LNCaP clone FGC (cell line): ENCODE data around the gene RBL2.
A peak's percentile ranks its signal among the peaks of the same experiment; 100 is the strongest.

ENCODE experiments used
- DNase-seq: peaks from one replicate; pipeline ENCODE4 v3.0.0-alpha.2; 2011; ENCODE audit warnings: low read depth
- H3K4me3 ChIP-seq: 2 replicates; pipeline ENCODE4 v1.5.1; 2011; ENCODE audit warnings: mild to moderate bottlenecking, low read depth, low read length, control low read depth
- TF ChIP-seq, protein P1 (sequence below): IDR thresholded peaks from 2 replicates; pipeline ENCODE4 v1.5.1; 2012; ENCODE audit warnings: mild to moderate bottlenecking; ENCODE audit not compliant: control insufficient read depth, insufficient read depth; ENCODE audit errors: extremely low read depth

Gene RBL2

DNA sequence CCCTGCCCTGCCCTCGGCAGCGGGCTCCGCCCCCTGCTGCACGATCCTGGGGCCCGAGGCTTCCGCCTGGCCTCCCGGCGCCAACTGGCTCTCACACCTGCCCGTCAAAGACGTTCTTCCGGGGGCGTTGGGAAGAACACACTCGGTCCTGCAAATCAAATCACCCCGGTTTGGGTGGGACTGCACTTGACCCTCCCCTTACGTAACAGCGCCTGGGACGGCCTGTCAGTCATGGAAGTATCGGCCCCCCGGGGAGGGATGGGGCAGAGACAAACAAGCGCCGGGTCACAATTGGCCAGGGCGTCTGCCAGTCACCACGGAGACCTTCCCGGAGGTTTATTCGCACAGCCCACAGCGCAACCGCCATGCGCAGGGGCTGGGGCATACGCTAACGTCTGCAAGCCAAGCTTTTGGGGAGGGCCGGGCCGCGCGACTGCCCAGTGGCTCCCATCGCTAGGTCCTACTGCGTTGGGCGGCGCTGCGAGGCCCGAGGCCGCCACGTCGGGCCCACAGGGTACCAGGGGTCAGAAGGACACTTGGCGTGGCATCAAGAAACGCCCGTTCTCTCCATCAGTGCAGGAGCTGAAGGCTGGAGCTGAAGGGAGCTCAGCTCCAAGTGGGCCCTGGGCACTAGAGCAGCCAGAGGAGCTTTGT lies 69.1 kb downstream of the RBL2 start:
- peak; percentile 100 for DNase-seq
- H3K4me3 ChIP-seq = peak overlapping the region; percentile 81
- TF ChIP-seq, protein P1, sequence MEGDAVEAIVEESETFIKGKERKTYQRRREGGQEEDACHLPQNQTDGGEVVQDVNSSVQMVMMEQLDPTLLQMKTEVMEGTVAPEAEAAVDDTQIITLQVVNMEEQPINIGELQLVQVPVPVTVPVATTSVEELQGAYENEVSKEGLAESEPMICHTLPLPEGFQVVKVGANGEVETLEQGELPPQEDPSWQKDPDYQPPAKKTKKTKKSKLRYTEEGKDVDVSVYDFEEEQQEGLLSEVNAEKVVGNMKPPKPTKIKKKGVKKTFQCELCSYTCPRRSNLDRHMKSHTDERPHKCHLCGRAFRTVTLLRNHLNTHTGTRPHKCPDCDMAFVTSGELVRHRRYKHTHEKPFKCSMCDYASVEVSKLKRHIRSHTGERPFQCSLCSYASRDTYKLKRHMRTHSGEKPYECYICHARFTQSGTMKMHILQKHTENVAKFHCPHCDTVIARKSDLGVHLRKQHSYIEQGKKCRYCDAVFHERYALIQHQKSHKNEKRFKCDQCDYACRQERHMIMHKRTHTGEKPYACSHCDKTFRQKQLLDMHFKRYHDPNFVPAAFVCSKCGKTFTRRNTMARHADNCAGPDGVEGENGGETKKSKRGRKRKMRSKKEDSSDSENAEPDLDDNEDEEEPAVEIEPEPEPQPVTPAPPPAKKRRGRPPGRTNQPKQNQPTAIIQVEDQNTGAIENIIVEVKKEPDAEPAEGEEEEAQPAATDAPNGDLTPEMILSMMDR = 0 out of 2 replicates have a peak, but pooled peaks have one; percentile 10

DNA sequence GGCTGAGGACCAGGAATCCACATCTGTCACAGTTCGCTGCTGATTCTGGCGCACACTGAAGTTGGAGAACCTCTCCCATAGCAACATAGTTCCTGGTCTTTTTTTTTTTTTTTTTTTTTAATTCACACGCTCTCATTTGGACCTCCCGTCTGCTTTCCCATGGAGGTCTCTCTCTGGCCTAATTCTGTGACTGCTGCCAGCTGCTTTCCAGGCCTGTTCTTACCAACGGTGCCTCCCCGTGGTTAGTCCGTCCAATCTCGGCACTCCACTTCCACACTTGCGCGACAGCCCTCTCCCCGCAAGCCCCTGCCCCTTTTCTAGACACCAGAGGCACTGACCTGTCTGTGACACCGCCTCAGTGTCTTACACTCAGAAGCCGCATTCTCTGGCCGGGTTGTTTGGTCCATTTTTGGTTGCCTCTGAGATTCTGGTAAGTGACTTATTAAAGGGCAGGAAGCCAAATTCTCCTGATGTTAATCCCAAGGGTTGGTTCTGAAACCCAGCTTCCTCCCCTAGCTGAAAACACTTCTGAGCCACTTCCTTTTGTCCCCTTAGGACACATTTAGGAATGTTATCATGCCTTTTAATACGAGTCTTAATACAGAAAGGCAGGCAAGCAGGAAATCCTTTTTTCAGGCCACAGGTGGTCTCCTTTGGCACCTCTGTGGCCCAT lies 69.9 kb downstream of the RBL2 start:
- TF ChIP-seq, protein P1 = 0 out of 2 replicates have a peak, but pooled peaks have one; percentile 1
- H3K4me3 ChIP-seq = peak overlapping the region; percentile 50
- DNase-seq = no peak

DNA sequence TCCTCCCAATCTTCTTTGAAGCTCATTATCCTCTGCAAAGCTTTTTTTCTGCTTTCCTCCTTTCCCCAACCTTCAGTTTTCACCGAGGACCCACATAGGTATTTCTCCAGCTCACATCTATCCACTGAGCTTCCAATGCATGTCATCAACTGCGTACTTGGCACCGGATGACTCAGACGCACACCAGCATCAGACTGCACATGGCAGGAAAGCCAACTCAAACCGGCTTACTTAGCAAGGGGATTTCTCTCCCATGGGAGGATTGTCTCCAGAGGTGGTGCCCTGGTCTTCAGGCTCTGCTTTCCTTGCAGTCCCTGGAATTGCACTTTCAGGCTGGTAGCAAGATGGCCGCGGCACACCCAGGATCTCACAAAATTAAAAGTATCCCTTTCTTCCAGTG lies 70.4 kb downstream of the RBL2 start:
- no peak for DNase-seq
- no peak overlapping the region for H3K4me3 ChIP-seq
- TF ChIP-seq, protein P1 = no peak

DNA sequence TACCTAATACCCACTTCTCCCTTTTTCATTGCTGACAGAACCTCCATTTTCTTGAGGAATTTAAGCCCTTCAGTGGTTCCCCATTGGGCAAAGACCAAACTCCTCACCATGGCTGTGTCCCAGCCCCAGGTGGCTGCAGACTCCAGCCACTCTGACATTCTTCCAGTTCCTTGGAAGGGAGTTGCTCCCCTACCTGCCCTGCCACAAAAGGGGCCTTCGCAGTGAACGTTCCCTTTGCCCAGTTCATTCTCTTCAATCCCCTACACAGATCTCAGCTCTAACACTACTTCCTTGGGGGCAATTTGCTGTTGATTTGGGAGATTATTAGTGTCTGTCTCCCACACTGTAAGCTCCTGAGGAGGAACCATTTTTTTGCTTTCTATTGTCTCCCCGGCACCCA lies 72.0 kb downstream of the RBL2 start:
- H3K4me3 ChIP-seq = no peak overlapping the region
- TF ChIP-seq, protein P1 = no peak
- DNase-seq = no peak

DNA sequence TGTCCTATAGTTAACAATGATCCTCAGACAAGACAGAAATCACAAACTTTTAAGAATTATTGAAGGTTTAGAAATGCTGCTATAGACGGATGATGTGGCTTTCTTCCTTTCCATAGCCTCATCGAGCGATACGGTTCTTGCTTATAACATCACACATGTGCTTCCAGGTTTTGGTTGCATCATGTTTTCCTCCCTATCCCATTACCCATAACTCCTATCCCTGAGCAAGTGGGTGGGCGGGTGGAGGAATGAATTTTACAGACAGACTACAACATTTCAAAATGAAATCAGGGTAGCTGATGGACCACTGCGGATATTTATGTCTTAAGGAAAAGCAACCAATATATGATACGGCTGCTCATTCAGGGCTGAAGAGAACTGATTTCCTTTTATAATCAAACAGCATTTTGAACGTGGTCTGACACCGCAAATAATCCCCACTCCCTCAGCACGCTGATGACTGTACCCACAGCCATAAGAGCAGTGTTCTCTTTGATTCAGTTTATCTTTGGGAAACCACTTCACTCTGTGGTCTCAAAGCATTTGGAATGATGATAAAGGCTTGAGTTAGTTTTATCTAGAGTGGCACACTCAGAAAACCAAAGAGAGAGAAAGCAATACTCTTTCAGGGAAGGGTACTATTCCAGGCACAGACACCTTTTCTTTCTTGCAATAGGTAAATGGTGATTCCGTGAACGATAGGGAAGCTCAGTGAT lies 73.4 kb downstream of the RBL2 start:
- no peak for DNase-seq
- H3K4me3 ChIP-seq = no peak overlapping the region
- TF ChIP-seq, protein P1 = no peak

DNA sequence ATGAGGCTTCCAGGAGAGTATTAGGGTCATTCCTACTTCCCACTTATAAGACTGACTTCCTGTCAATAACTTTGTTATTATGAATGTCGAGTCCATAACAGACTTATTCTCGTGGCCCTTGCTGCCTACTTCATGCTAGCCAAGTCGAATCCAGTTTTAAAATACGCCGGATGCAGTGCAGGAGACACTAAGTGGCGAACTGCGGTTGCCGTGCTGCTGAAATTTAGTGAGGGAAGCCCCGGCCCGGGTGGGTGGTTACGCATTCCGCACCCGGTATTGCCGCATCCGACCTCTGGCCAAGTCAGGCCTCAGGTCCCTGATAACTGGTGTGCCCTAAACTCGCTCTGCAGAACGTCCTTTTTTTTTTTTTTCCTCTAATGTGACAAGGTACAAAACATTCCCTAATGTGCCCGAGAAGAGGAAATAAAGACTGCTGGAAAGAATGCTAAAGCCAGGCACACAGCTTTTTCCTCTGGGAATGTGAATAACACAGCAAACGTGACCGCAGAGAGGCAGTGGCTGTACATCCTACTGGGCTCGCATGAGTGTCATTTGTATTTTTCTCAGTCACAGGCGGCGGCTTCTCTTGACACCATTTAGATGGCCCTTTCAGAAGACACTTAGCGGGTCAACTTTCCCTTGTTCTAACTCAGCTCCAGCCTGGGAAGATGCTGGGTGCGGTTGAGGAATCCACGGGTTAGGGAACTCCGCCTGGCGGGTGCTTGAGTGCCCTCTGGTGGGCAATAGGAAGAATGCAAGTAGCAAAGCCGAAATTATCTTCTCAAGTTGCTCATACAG lies 75.8 kb downstream of the RBL2 start:
- DNase-seq = peak; percentile 32
- H3K4me3 ChIP-seq = no peak overlapping the region
- TF ChIP-seq, protein P1 = peak; percentile 80
